ENCODE data around the gene BARHL2.

The BARHL2 gene

DNA sequence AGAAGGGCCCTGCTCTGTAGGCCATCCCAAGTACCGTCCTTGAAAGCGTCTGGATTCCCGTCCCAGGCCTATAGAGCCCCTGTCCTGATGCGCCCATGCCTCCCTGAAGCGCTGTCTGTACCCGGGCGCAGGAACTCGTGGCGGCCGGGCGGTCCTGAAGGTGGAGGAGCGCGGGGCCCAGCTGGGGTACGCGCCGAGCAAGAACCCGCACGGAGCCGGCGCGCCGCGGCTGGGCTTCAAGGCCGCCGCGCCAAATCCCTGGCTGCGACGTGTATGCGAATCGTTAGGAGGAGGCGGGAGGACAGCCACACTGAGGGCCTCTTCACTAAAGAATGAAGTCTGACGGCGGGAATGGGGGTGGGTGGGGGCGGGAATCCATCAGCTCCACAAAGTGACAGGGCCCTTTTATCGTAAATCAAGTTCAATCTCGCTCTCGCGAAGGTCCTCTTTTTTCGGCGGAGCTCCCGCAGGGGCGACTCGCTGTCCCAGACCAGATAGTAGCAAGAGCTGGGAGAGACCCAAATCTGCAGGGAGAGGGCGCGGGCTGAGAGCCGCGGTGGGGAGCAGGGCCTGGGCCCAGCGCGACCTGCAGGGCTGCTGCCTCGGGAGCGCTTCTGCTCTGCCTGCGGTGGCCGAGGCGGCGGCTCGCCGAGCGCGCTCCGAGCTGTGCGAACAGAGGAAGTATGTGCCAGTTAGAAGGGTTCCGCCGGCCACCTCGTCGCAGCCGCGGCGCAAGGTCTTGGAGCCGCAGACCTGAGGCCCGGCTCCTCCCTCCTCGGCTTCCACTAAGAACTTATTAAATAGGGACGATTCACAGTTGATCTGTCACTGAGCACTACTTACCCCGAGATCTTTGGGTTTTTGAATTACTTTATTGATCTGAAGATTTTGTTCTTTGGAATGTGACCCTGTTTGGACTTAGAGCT is 10.4 kb downstream of the BARHL2 start:
- TF ChIP-seq EZH2phosphoT487 (IDR thresholded peaks at IDR 0.05; ENCODE audit: borderline replicate concordance, low read length) = no peak
- TF ChIP-seq, protein P1, sequence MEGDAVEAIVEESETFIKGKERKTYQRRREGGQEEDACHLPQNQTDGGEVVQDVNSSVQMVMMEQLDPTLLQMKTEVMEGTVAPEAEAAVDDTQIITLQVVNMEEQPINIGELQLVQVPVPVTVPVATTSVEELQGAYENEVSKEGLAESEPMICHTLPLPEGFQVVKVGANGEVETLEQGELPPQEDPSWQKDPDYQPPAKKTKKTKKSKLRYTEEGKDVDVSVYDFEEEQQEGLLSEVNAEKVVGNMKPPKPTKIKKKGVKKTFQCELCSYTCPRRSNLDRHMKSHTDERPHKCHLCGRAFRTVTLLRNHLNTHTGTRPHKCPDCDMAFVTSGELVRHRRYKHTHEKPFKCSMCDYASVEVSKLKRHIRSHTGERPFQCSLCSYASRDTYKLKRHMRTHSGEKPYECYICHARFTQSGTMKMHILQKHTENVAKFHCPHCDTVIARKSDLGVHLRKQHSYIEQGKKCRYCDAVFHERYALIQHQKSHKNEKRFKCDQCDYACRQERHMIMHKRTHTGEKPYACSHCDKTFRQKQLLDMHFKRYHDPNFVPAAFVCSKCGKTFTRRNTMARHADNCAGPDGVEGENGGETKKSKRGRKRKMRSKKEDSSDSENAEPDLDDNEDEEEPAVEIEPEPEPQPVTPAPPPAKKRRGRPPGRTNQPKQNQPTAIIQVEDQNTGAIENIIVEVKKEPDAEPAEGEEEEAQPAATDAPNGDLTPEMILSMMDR (IDR thresholded peaks at IDR 0.05; ENCODE audit: low read depth, low read length, poor library complexity, severe bottlenecking) = no peak
- Histone ChIP-seq H3F3A (ENCODE audit: control insufficient read depth, insufficient read depth) (no peaks in the 10 kb centered on the region), H3K9me3 (ENCODE audit: control insufficient read depth, insufficient read depth, low read length) (no peaks in the 10 kb centered on the region), H3K79me2 (ENCODE audit: control insufficient read depth, low read length) (no peaks in the 10 kb centered on the region), H3K27me3 (ENCODE audit: control insufficient read depth, low read length) (peaks cover 7% of the 10 kb centered on the region; the same call in 1 of the 2 replicates), H3K36me3 (ENCODE audit: control insufficient read depth, low read length) (no peaks in the 10 kb centered on the region), H3K9me2 (replicated peaks; ENCODE audit: control insufficient read depth, low read length) (no peaks in the 10 kb centered on the region), H3K27ac (ENCODE audit: low read depth, low read length) (no peak overlapping the region), H4K20me1 (ENCODE audit: control insufficient read depth, insufficient read depth, low read depth, low read length) (no peaks in the 10 kb centered on the region), H3K4me3 (ENCODE audit: low read length) (no peak overlapping the region), H3K4me2 (ENCODE audit: low read length) (no peak overlapping the region), H3K4me1 (ENCODE audit: control insufficient read depth, low read length) (no peaks in the 10 kb centered on the region)

DNA sequence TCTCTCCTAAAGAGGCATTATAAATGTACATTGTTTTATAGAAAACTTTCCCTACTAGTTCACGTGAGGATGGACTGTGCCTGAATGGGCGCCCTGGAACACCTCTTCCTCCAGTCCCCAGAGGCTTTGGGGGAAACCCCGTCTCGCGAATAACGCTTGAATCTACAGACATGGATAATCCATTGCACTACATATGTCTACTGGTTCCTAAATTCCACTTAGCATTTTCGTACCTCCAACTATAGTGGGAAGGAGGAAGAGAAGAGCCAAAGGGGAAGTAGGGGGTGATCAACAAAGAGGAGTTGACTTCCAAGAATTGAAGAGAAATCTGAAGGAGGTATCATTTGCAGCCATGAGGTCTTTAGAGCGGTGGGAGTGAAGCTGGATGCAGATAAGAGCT is 11.1 kb downstream of the BARHL2 start:
- Histone ChIP-seq H3K36me3 (ENCODE audit: control insufficient read depth, low read length) (no peaks in the 10 kb centered on the region), H3K9me2 (replicated peaks; ENCODE audit: control insufficient read depth, low read length) (no peaks in the 10 kb centered on the region), H3K9me3 (ENCODE audit: control insufficient read depth, insufficient read depth, low read length) (no peaks in the 10 kb centered on the region), H4K20me1 (ENCODE audit: control insufficient read depth, insufficient read depth, low read depth, low read length) (no peaks in the 10 kb centered on the region), H3K27me3 (ENCODE audit: control insufficient read depth, low read length) (peaks cover 7% of the 10 kb centered on the region; the same call in 1 of the 2 replicates), H3F3A (ENCODE audit: control insufficient read depth, insufficient read depth) (no peaks in the 10 kb centered on the region), H3K4me3 (ENCODE audit: low read length) (no peak overlapping the region), H3K4me1 (ENCODE audit: control insufficient read depth, low read length) (no peaks in the 10 kb centered on the region), H3K79me2 (ENCODE audit: control insufficient read depth, low read length) (no peaks in the 10 kb centered on the region), H3K4me2 (ENCODE audit: low read length) (no peak overlapping the region), H3K27ac (ENCODE audit: low read depth, low read length) (no peak overlapping the region)
- no peak for TF ChIP-seq EZH2phosphoT487 (IDR thresholded peaks at IDR 0.05; ENCODE audit: borderline replicate concordance, low read length)
- TF ChIP-seq, protein P1 (IDR thresholded peaks at IDR 0.05; ENCODE audit: low read depth, low read length, poor library complexity, severe bottlenecking) = no peak

DNA sequence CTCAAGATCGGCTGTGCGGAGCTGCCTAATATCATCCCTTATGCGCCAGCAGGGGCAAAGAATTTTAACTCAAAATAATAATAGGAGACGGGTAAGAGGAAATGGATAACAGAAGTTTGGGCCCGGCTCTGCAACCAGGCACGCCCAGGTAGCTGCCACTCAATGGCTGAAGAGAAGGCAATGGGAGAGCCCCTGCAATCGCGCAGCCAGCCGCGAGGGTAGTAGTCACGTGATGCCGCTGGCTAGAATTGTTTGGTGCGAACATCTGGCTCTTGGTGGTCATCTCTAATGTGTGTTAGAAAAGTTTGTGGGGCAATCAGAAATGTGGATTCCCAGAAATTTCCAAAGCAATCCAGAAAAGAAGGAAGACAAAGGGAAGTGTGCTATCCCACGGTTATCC is 12.3 kb downstream of the BARHL2 start:
- H3K9me3 ChIP-seq (ENCODE audit: control insufficient read depth, insufficient read depth, low read length) = no peaks in the 10 kb centered on the region
- H3K36me3 ChIP-seq (ENCODE audit: control insufficient read depth, low read length) = no peaks in the 10 kb centered on the region
- H3K4me1 ChIP-seq (ENCODE audit: control insufficient read depth, low read length) = no peaks in the 10 kb centered on the region
- H3F3A ChIP-seq (ENCODE audit: control insufficient read depth, insufficient read depth) = no peaks in the 10 kb centered on the region
- H3K4me3 ChIP-seq (ENCODE audit: low read length) = no peak overlapping the region
- H3K4me2 ChIP-seq (ENCODE audit: low read length) = no peak overlapping the region
- H3K9me2 ChIP-seq (replicated peaks; ENCODE audit: control insufficient read depth, low read length) = no peaks in the 10 kb centered on the region
- H4K20me1 ChIP-seq (ENCODE audit: control insufficient read depth, insufficient read depth, low read depth, low read length) = no peaks in the 10 kb centered on the region
- H3K27ac ChIP-seq (ENCODE audit: low read depth, low read length) = no peak overlapping the region
- no peaks in the 10 kb centered on the region for H3K79me2 ChIP-seq (ENCODE audit: control insufficient read depth, low read length)
- peaks cover 7% of the 10 kb centered on the region; the same call in 1 of the 2 replicates for H3K27me3 ChIP-seq (ENCODE audit: control insufficient read depth, low read length)
- TF ChIP-seq, protein P1 (IDR thresholded peaks at IDR 0.05; ENCODE audit: low read depth, low read length, poor library complexity, severe bottlenecking) = no peak
- TF ChIP-seq EZH2phosphoT487 (IDR thresholded peaks at IDR 0.05; ENCODE audit: borderline replicate concordance, low read length) = no peak
